Spleen (tissue), 11 donors: Measurements from ENCODE around the gene ETDC. TPM values are rescaled to one million over a fixed set of nuclear protein-coding genes. Genes with fewer than 3 reads are reported as not detected.

ENCODE experiments used
- DNase-seq: peaks from one replicate; pipeline ENCODE4 v3.0.0-alpha.2; 2020
- H3K27ac ChIP-seq, 8 donors: fragments of 200-600 bp; sonication (generic) in 7 of 8; 1 replicate in 4 of 8; 2 replicates in 4 of 8; pipeline versions ENCODE4 v1.5.0 to v1.8.0; 2016 to 2021; ENCODE audit warnings: inconsistent platforms in 4 of 8, mild to moderate bottlenecking in 4 of 8, moderate library complexity in 1 of 8
- H3K27me3 ChIP-seq, 7 donors: fragments of 200-600 bp; sonication (generic) in 6 of 7; replicated peaks in 1 of 7; 1 replicate in 4 of 7; 2 replicates in 3 of 7; pipeline versions ENCODE4 v1.5.0 to v1.8.0; 2016 to 2021; ENCODE audit warnings: inconsistent platforms in 3 of 7, mild to moderate bottlenecking in 1 of 7
- H3K36me3 ChIP-seq, 6 donors: fragments of 200-600 bp; sonication (generic) in 5 of 6; 1 replicate in 4 of 6; 2 replicates in 2 of 6; pipeline versions ENCODE4 v1.5.0 to v1.8.0; 2016 to 2021; ENCODE audit warnings: inconsistent platforms in 2 of 6
- H3K4me1 ChIP-seq, 6 donors: fragments of 200-600 bp; sonication (generic) in 5 of 6; 1 replicate in 3 of 6; 2 replicates in 3 of 6; pipeline versions ENCODE4 v1.5.0 to v1.8.0; 2016 to 2021; ENCODE audit warnings: inconsistent platforms in 3 of 6
- H3K4me3 ChIP-seq, 8 donors: fragments of 200-600 bp; sonication (generic) in 7 of 8; 1 replicate in 4 of 8; 2 replicates in 4 of 8; pipeline versions ENCODE4 v1.5.0 to v1.8.0; 2016 to 2021; ENCODE audit warnings: inconsistent platforms in 4 of 8, mild to moderate bottlenecking in 4 of 8, moderate library complexity in 2 of 8
- H3K9me3 ChIP-seq, 8 donors: fragments of 200-600 bp; sonication (generic) in 7 of 8; 1 replicate in 4 of 8; 2 replicates in 4 of 8; pipeline versions ENCODE4 v1.5.0 to v1.8.0; 2016 to 2021; ENCODE audit warnings: inconsistent platforms in 4 of 8
- CTCF ChIP-seq, 11 experiments: fragments of 200-600 bp in 7 of 11; fragments of 450-650 bp in 4 of 11; sonication (generic) in 4 of 11; IDR thresholded peaks in 8 of 11; conservative IDR thresholded peaks in 3 of 11; 1 replicate in 7 of 11; 2 replicates in 4 of 11; pipeline versions ENCODE4 v1.4.0 to v1.8.0; 2016 to 2021; ENCODE audit warnings: antibody characterized with exemption in 11 of 11, inconsistent platforms in 4 of 11, mild to moderate bottlenecking in 1 of 11
- POLR2A ChIP-seq, 3 donors: fragments of 450-650 bp; IDR thresholded peaks; one replicate each; pipeline ENCODE4 v1.5.1; 2017; ENCODE audit warnings: antibody characterized with exemption in 3 of 3, mild to moderate bottlenecking in 1 of 3
- POLR2AphosphoS5 ChIP-seq, 3 donors: sonication (generic); formaldehyde crosslinking; IDR thresholded peaks; one replicate each; pipeline ENCODE4 v1.5.1; 2017; ENCODE audit warnings: antibody characterized with exemption in 3 of 3
- WGBS, 5 donors: extraction: QIAGEN DNeasy Blood & Tissue Kit in 3 of 5; methylation state at CpG; one replicate each; pipeline versions ENCODE4 v1.1.5 to v1.1.7; 2013 to 2018; 5-methylcytosine and 5-hydroxymethylcytosine counted together
- intact Hi-C: fragments of 100-400 bp; cut with DNase I; formaldehyde crosslinking; loops from one replicate; pipeline ENCODE4 v1.15.0; 2023; ENCODE audit warnings: low total_unique reads
- polyA plus RNA-seq, 3 donors: library from polyadenylated mRNA; stranded (reverse); fragments of 200-250 nt; gene quantifications; one replicate each; pipeline ENCODE4 v1.2.1, GENCODE V29; 2013
- total RNA-seq, 7 donors: library from RNA; depleted of rRNA in 3 of 7; stranded (reverse); fragments of >200 nt in 3 of 7; fragmentation: NEBNext Ultra II Directional in 4 of 7; extraction: Animal tissue kit (Norgen Biotek cat#: 25700) in 4 of 7; gene quantifications; one replicate each; pipeline versions ENCODE4 v1.1.0 to v1.2.1, GENCODE V29; 2016 to 2021
- donor health status: healthy with polysubstance abuse.
- donor health status: DM: no; HTN: no; CAD: no; lungs with moderate emphysema.
- donor health status: DM: no; HTN: no; CAD: no.
- donor health status: Bipolar disorder and iron deficiency.
- donor health status: healthy.
- donor health status: DM: no; HTN: no; CAD: no.
- donor health status: DM: yes; HTN: yes; CAD: no.

Gene ETDC
- total and polyA plus RNA-seq, 10 donors: not detected

- DNase-seq: no peak
- no peak for TF ChIP-seq POLR2A (IDR thresholded peaks at IDR 0.05)
- no peak for TF ChIP-seq POLR2AphosphoS5 (IDR thresholded peaks at IDR 0.05)
- TF ChIP-seq CTCF (IDR thresholded peaks at IDR 0.05 in 8 of 11, conservative IDR thresholded peaks at IDR 0.05 in 3 of 11): no peak
- intact Hi-C loops: no loop called here
- Histone ChIP-seq H3K36me3 (peaks cover 4 to 42% (median 28%) of the 10 kb centered on the region in 6 donors), H3K27ac (no peak overlapping the region), H3K4me1 (no peaks in the 10 kb centered on the region), H3K9me3 (peaks cover 0 to 96% (median 84%) of the 10 kb centered on the region in 8 donors), H3K27me3 (no peaks in the 10 kb centered on the region), H3K4me3 (no peak overlapping the region)
- 84 to 97% (median 94%) methylated on average over 2 of the region's 2 CpGs for WGBS, 5 donors
These were observed 21.9 kb upstream of the ETDC start for GRCh38 chrX:135287266-135287823.

GRCh38 chrX:135295238-135295943, 13.9 kb upstream of the ETDC start:
- H3K27me3 ChIP-seq: no peaks in the 10 kb centered on the region
- peak overlapping the region; percentile 17 to 65 (median 32) for H3K4me3 ChIP-seq
- peaks cover 0 to 7% (median 0%) of the 10 kb centered on the region in 6 donors for H3K4me1 ChIP-seq
- peaks cover 0 to 16% (median 2%) of the 10 kb centered on the region in 6 donors for H3K36me3 ChIP-seq
- peak; percentile 92 for DNase-seq
- TF ChIP-seq POLR2A (IDR thresholded peaks at IDR 0.05) (no peak), POLR2AphosphoS5 (IDR thresholded peaks at IDR 0.05) (peak; percentile 10 to 30 (median 12)), CTCF (IDR thresholded peaks at IDR 0.05 in 8 of 11, conservative IDR thresholded peaks at IDR 0.05 in 3 of 11) (peak in 4 of 11 experiments; percentile 17 to 42 (median 28))
- intact Hi-C loops: no loop called here
- peaks cover 0 to 27% (median 8%) of the 10 kb centered on the region in 8 donors for H3K9me3 ChIP-seq
- 20 to 41% (median 26%) methylated on average over 9 to 26 of the region's 26 CpGs for WGBS, 5 donors
- H3K27ac ChIP-seq: peak overlapping the region in 6 of 8 donors; percentile 4 to 66 (median 52)

GRCh38 chrX:135295944-135296305, 13.4 kb upstream of the ETDC start:
- intact Hi-C loops: no loop called here
- H3K9me3 ChIP-seq: peaks cover 0 to 22% (median 5%) of the 10 kb centered on the region in 8 donors
- H3K27ac ChIP-seq: peak overlapping the region in 6 of 8 donors; percentile 4 to 66 (median 52)
- WGBS, 5 donors: 0 to 42% (median 19%) methylated on average over 9 to 10 of the region's 10 CpGs
- H3K4me3 ChIP-seq: peak overlapping the region; percentile 17 to 65 (median 32)
- H3K4me1 ChIP-seq: peaks cover 0 to 7% (median 0%) of the 10 kb centered on the region in 6 donors
- H3K27me3 ChIP-seq: no peaks in the 10 kb centered on the region
- TF ChIP-seq POLR2AphosphoS5 (IDR thresholded peaks at IDR 0.05): no peak
- no peak for TF ChIP-seq CTCF (IDR thresholded peaks at IDR 0.05 in 8 of 11, conservative IDR thresholded peaks at IDR 0.05 in 3 of 11)
- no peak for TF ChIP-seq POLR2A (IDR thresholded peaks at IDR 0.05)
- H3K36me3 ChIP-seq: peaks cover 0 to 16% (median 0%) of the 10 kb centered on the region in 6 donors
- DNase-seq: no peak

- no peaks in the 10 kb centered on the region for H3K4me1 ChIP-seq
- no peak overlapping the region for H3K4me3 ChIP-seq
- H3K9me3 ChIP-seq: no peaks in the 10 kb centered on the region
- no peak for DNase-seq
- intact Hi-C loops: no loop called here
- no peaks in the 10 kb centered on the region for H3K27me3 ChIP-seq
- WGBS, 5 donors: 67 to 94% (median 89%) methylated on average over 5 of the region's 5 CpGs
- TF ChIP-seq POLR2AphosphoS5 (IDR thresholded peaks at IDR 0.05): no peak
- TF ChIP-seq POLR2A (IDR thresholded peaks at IDR 0.05): no peak
- no peak for TF ChIP-seq CTCF (IDR thresholded peaks at IDR 0.05 in 8 of 11, conservative IDR thresholded peaks at IDR 0.05 in 3 of 11)
- H3K27ac ChIP-seq: no peak overlapping the region
- no peaks in the 10 kb centered on the region for H3K36me3 ChIP-seq
These were observed 6.9 kb upstream of the ETDC start for GRCh38 chrX:135302269-135302873.
